Keratinocyte (primary cell): ENCODE data around the gene NVL. TPM values are rescaled to one million over a fixed set of nuclear protein-coding genes. Genes with fewer than 3 reads are reported as not detected.

Experiments used
- DNase-seq: peaks from one replicate; pipeline ENCODE4 v3.0.0-alpha.2; 2011; ENCODE audit warnings: low read depth, missing footprints, low spot score
- FAIRE-seq: peaks from 2 replicates; lab custom pipeline; 2011; peaks lifted over from hg19 to GRCh38; lab: Jason Lieb, UNC
- H2AFZ ChIP-seq: 2 replicates; pipeline ENCODE4 v1.6.0; 2012; ENCODE audit warnings: low read length, control low read depth, inconsistent platforms; ENCODE audit not compliant: control insufficient read depth
- H3K27ac ChIP-seq: 2 replicates; pipeline ENCODE4 v1.5.1; 2011; ENCODE audit warnings: low read length; ENCODE audit not compliant: control insufficient read depth, insufficient read depth
- H3K27me3 ChIP-seq: 3 replicates; pipeline ENCODE4 v1.6.0; 2011; ENCODE audit warnings: low read length; ENCODE audit not compliant: control insufficient read depth, insufficient read depth; ENCODE audit errors: extremely low read depth
- H3K36me3 ChIP-seq, 2 experiments: 2 replicates in 1 of 2; 3 replicates in 1 of 2; pipeline ENCODE4 v1.5.1; 2011; ENCODE audit warnings: low read length in 2 of 2, mild to moderate bottlenecking in 1 of 2; ENCODE audit not compliant: control insufficient read depth in 2 of 2, insufficient read depth in 2 of 2; ENCODE audit errors: extremely low read depth in 1 of 2
- H3K4me1 ChIP-seq: 3 replicates; pipeline ENCODE4 v1.5.1; 2011; ENCODE audit warnings: low read length; ENCODE audit not compliant: control insufficient read depth, insufficient read depth; ENCODE audit errors: extremely low read depth
- H3K4me2 ChIP-seq: 3 replicates; pipeline ENCODE4 v1.6.0; 2011; ENCODE audit warnings: low read depth, low read length; ENCODE audit not compliant: control insufficient read depth, insufficient read depth; ENCODE audit errors: extremely low read depth
- H3K4me3 ChIP-seq, 3 experiments: fragments of 200-600 bp in 1 of 3; sonication (generic) in 1 of 3; 2 replicates in 2 of 3; 3 replicates in 1 of 3; pipeline ENCODE4 v1.5.1; 2011 to 2016; ENCODE audit warnings: low read length in 3 of 3, mild to moderate bottlenecking in 3 of 3, control low read depth in 2 of 3, inconsistent platforms in 1 of 3, low read depth in 1 of 3, mixed read lengths in 1 of 3, mixed run types in 1 of 3, moderate library complexity in 1 of 3; ENCODE audit not compliant: control insufficient read depth in 2 of 3, insufficient read depth in 2 of 3; ENCODE audit errors: extremely low read depth in 1 of 3
- H3K79me2 ChIP-seq: 2 replicates; pipeline ENCODE4 v1.6.0; 2012; ENCODE audit warnings: low read length; ENCODE audit not compliant: control insufficient read depth, insufficient read depth
- H3K9ac ChIP-seq: 3 replicates; pipeline ENCODE4 v1.6.0; 2011; ENCODE audit warnings: low read length; ENCODE audit not compliant: control insufficient read depth, insufficient read depth; ENCODE audit errors: extremely low read depth
- H3K9me1 ChIP-seq: 3 replicates; pipeline ENCODE4 v1.6.0; 2011; ENCODE audit warnings: low read length; ENCODE audit not compliant: control insufficient read depth, insufficient read depth; ENCODE audit errors: extremely low read depth
- H3K9me3 ChIP-seq: 2 replicates; pipeline ENCODE4 v1.5.1; 2012; ENCODE audit warnings: low read depth, low read length; ENCODE audit not compliant: control insufficient read depth
- H4K20me1 ChIP-seq: 3 replicates; pipeline ENCODE4 v1.6.0; 2011; ENCODE audit warnings: low read length; ENCODE audit not compliant: control insufficient read depth, insufficient read depth; ENCODE audit errors: extremely low read depth
- EZH2 ChIP-seq: IDR thresholded peaks from one replicate; pipeline ENCODE4 v1.6.1; 2012; ENCODE audit warnings: inconsistent platforms, mild to moderate bottlenecking, low read length, moderate library complexity
- dilution Hi-C: fragments of 300-500 bp; cut with MboI; formaldehyde crosslinking; loops from one replicate; pipeline ENCODE4 v1.7.0; 2020; ENCODE audit warnings: low sequenced_read_pairs; ENCODE audit not compliant: extremely low pct_ligation_motif_present
- polyA plus RNA-seq, 5 experiments: library from polyadenylated mRNA; depleted of rRNA in 3 of 5; stranded (reverse) in 3 of 5; stranded (forward) in 1 of 5; unstranded in 1 of 5; fragments of >200 nt; gene quantifications; 1 replicate in 1 of 5; 2 replicates in 3 of 5; 3 replicates in 1 of 5; pipeline versions ENCODE4 v1.2.1 to v1.2.3, GENCODE V29; 2011 to 2012; ENCODE audit warnings: missing spikeins in 2 of 5, low read depth in 1 of 5, low replicate concordance in 1 of 5
- TF ChIP-seq, protein P1 (sequence below), 3 experiments: IDR thresholded peaks in 1 of 3; conservative IDR thresholded peaks in 1 of 3; optimal IDR thresholded peaks in 1 of 3; 2 replicates in 2 of 3; 3 replicates in 1 of 3; pipeline versions ENCODE3 to v1.5.1; 2011; ENCODE audit warnings: low read length in 3 of 3, mild to moderate bottlenecking in 3 of 3, moderate library complexity in 2 of 3, control low read depth in 1 of 3, inconsistent platforms in 1 of 3; ENCODE audit not compliant: insufficient read depth in 2 of 3; ENCODE audit errors: extremely low read depth in 1 of 3

NVL gene
- polyA plus RNA-seq, 1 donor (not counting 4 experiments of a cell fraction or from before 2014, with no cell fraction given), result 24.9 TPM

DNA sequence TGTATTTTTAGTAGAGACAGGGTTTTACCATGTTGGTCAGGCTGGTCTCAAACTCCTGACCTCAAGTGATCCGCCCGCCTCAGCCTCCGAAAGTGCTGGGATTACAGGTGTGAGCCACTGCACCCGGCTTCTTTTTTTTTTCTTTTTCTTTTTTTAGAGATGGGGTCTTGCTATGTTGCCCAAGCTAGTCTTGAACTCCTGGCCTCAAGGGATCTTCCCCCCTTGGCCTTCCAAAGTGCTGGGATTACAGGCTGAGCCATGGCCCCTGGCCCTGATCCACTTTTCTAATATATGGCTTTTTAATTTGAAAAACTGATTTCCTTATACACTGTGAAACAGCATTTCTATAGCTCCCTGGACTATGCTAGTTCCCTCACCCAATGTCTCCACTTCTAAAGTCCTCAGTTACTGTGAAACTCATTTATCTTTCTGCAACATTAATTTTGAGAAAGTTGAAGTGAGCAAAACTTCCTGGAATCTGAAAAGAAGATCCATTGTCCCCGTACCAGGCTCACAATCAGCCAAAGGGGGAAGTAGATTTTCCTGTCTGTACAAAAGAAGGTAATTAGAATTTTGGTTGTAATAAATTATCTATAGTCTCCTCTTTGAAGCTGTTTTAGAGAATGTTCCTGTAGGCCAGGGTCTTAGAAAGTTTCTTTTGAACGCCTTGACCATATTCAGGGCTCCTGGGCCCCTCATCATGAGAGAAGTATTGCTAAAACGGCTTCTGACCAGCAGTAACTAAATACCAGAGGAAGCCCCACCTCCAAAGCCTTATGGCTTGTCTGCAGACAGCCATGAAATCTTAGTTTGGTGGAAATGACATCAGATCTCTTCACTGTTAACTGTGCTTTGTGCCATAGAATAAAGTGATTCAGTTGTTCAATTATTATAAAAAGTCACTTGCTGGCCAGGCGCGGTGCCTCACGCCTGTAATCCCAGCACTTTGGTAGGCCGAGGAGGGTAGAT lies 112.0 kb downstream of the NVL start:
- Histone ChIP-seq H3K4me1 (peaks cover 30% of the 10 kb centered on the region), H3K79me2 (no peaks in the 10 kb centered on the region), H3K27ac (no peak overlapping the region), H3K36me3 (no peaks in the 10 kb centered on the region), H3K4me3 (no peak overlapping the region), H3K9ac (no peak overlapping the region), H3K27me3 (no peaks in the 10 kb centered on the region), H3K9me3 (no peaks in the 10 kb centered on the region), H4K20me1 (no peaks in the 10 kb centered on the region), H3K4me2 (no peak overlapping the region), H3K9me1 (no peaks in the 10 kb centered on the region), H2AFZ (no peak overlapping the region)
- no peak for TF ChIP-seq EZH2
- TF ChIP-seq, protein P1, sequence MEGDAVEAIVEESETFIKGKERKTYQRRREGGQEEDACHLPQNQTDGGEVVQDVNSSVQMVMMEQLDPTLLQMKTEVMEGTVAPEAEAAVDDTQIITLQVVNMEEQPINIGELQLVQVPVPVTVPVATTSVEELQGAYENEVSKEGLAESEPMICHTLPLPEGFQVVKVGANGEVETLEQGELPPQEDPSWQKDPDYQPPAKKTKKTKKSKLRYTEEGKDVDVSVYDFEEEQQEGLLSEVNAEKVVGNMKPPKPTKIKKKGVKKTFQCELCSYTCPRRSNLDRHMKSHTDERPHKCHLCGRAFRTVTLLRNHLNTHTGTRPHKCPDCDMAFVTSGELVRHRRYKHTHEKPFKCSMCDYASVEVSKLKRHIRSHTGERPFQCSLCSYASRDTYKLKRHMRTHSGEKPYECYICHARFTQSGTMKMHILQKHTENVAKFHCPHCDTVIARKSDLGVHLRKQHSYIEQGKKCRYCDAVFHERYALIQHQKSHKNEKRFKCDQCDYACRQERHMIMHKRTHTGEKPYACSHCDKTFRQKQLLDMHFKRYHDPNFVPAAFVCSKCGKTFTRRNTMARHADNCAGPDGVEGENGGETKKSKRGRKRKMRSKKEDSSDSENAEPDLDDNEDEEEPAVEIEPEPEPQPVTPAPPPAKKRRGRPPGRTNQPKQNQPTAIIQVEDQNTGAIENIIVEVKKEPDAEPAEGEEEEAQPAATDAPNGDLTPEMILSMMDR (optimal IDR thresholded peaks at IDR 0.05 in 1 of 3, IDR thresholded peaks at IDR 0.05 in 1 of 3, conservative IDR thresholded peaks at IDR 0.05 in 1 of 3; ENCODE audit: extremely low read depth in 1 of 3, insufficient read depth in 2 of 3, low read length in 3 of 3), result no peak
- dilution Hi-C loops, result no loop called here
- FAIRE-seq (no peak), DNase-seq (no peak)

DNA sequence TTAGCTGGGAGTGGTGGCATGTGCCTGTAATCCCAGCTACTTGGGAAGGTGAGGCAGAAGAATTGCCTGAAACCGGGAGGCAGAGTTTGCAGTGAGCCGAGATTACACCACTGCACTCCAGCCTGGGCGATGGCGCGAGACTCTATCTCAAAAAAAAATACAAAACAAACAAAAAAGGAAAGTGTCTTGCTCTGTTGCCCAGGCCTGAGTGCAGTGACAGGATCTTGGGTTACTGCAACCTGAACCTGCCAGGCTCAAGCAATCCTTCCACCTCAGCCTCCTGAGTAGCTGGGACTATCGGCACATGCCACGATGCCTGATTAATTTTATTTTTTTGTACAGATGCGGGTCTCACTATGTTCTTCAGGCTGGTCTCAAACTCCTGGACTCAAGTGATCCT lies 113.6 kb downstream of the NVL start:
- dilution Hi-C loops, result no loop called here
- no peak for FAIRE-seq

More for the DNA sequence above, 113.6 kb downstream of the NVL start:
- H3K9me1 ChIP-seq, result peaks cover 5% of the 10 kb centered on the region
- H2AFZ ChIP-seq, result no peak overlapping the region
- H3K4me2 ChIP-seq, result no peak overlapping the region
- no peaks in the 10 kb centered on the region for H3K36me3 ChIP-seq
- no peaks in the 10 kb centered on the region for H4K20me1 ChIP-seq
- no peak for TF ChIP-seq EZH2
- TF ChIP-seq, protein P1 (optimal IDR thresholded peaks at IDR 0.05 in 1 of 3, IDR thresholded peaks at IDR 0.05 in 1 of 3, conservative IDR thresholded peaks at IDR 0.05 in 1 of 3; ENCODE audit: extremely low read depth in 1 of 3, insufficient read depth in 2 of 3, low read length in 3 of 3), result no peak
- no peaks in the 10 kb centered on the region for H3K79me2 ChIP-seq
- no peaks in the 10 kb centered on the region for H3K27me3 ChIP-seq
- no peak overlapping the region for H3K9ac ChIP-seq
- peaks cover 43% of the 10 kb centered on the region for H3K4me1 ChIP-seq
- H3K4me3 ChIP-seq, result no peak overlapping the region
- no peak for DNase-seq
- no peaks in the 10 kb centered on the region for H3K9me3 ChIP-seq
- no peak overlapping the region for H3K27ac ChIP-seq
